K562 (cell line): Measurements from ENCODE around the gene CBLL1. TPM values are rescaled to one million over a fixed set of nuclear protein-coding genes. Genes with fewer than 3 reads are reported as not detected.

ENCODE experiments used
- CBFA2T3 ChIP-seq: fragments of 450-650 bp; IDR thresholded peaks from 2 replicates; pipeline ENCODE4 v1.6.1; 2017
- CHD4 ChIP-seq: fragments of 200-600 bp; sonication (generic); IDR thresholded peaks from 3 replicates; pipeline ENCODE4 v1.6.1; 2012; ENCODE audit warnings: low read depth, mild to moderate bottlenecking, mixed read lengths, low read length, inconsistent platforms; ENCODE audit not compliant: insufficient read depth, insufficient replicate concordance, poor library complexity, severe bottlenecking
- ELF2 ChIP-seq: fragments of 250-450 bp; sonication (Bioruptor Pico); IDR thresholded peaks from 2 replicates; pipeline ENCODE4 v1.5.0; 2021; ENCODE audit warnings: mild to moderate bottlenecking
- HDAC8 ChIP-seq: fragments of 450-650 bp; IDR thresholded peaks from 2 replicates; pipeline ENCODE4 v1.6.1; 2016; ENCODE audit warnings: mild to moderate bottlenecking, missing genetic modification characterization, moderate library complexity, missing compliant biosample characterization
- HEY1 ChIP-seq: fragments of 250-450 bp; sonication (Bioruptor Pico); IDR thresholded peaks from 2 replicates; pipeline ENCODE4 v1.5.0; 2020; ENCODE audit warnings: mild to moderate bottlenecking, moderate library complexity, borderline replicate concordance
- KLF1 ChIP-seq: fragments of 450-650 bp; IDR thresholded peaks from 2 replicates; pipeline ENCODE4 v1.6.1; 2016; ENCODE audit warnings: missing genetic modification characterization, missing compliant biosample characterization
- POLR3A ChIP-seq: IDR thresholded peaks from 2 replicates; pipeline ENCODE4 v1.6.1; 2011; ENCODE audit warnings: borderline replicate concordance, mild to moderate bottlenecking, moderate library complexity; ENCODE audit not compliant: insufficient read length, insufficient read depth; ENCODE audit errors: extremely low read depth
- PRMT5 ChIP-seq: sonication (generic); formaldehyde crosslinking; IDR thresholded peaks from 2 replicates; pipeline ENCODE4 v1.5.0; 2020; ENCODE audit warnings: missing genetic modification reagents
- RFX1 ChIP-seq: fragments of 450-650 bp; IDR thresholded peaks from 2 replicates; pipeline ENCODE4 v1.6.1; 2016; ENCODE audit warnings: mild to moderate bottlenecking, moderate library complexity
- ZFP30 ChIP-seq: fragments of 250-450 bp; sonication (Bioruptor Pico); IDR thresholded peaks from 2 replicates; pipeline ENCODE4 v1.8.0; 2022; ENCODE audit warnings: moderate library complexity, mild to moderate bottlenecking, inconsistent platforms, borderline replicate concordance
- ZFX ChIP-seq: sonication (generic); formaldehyde crosslinking; IDR thresholded peaks from 2 replicates; pipeline ENCODE4 v1.8.0; 2022; ENCODE audit warnings: mild to moderate bottlenecking, missing genetic modification reagents, moderate library complexity
- ZNF239 ChIP-seq: fragments of 250-450 bp; sonication (Bioruptor Pico); IDR thresholded peaks from 2 replicates; pipeline ENCODE4 v1.4.0; 2020; ENCODE audit warnings: mild to moderate bottlenecking
- ZNF57 ChIP-seq: fragments of 450-650 bp; formaldehyde crosslinking; IDR thresholded peaks from 2 replicates; pipeline ENCODE4 v1.4.0; 2020; ENCODE audit warnings: mild to moderate bottlenecking, moderate library complexity
- polyA plus RNA-seq, 8 experiments: library from polyadenylated mRNA; depleted of rRNA in 4 of 8; stranded (reverse) in 5 of 8; unstranded in 3 of 8; fragments of >200 nt; fragmentation: Nextera tagmentation in 2 of 8; fragmentation: Illumina TruSeq in 1 of 8; extraction: Ambion mirVana in 2 of 8; extraction: Trizol in 1 of 8; gene quantifications; 2 replicates each; pipeline versions ENCODE4 v1.2.1 to v1.2.3, GENCODE V29; 2011 to 2014; ENCODE audit warnings: inconsistent platforms in 1 of 8, missing spikeins in 1 of 8
- total RNA-seq, 7 experiments: library from RNA; depleted of rRNA in 6 of 7; stranded (reverse); fragments of >200 nt in 6 of 7; fragmentation: Illumina TruSeq in 2 of 7; extraction: Trizol in 2 of 7; gene quantifications; 2 replicates each; pipeline versions ENCODE4 v1.2.1 to v1.2.3, GENCODE V29; 2011 to 2021; ENCODE audit warnings: low replicate concordance in 1 of 7
- TF ChIP-seq, protein P1 (sequence below): IDR thresholded peaks from 2 replicates; pipeline ENCODE4 v1.6.1; 2011; ENCODE audit warnings: borderline replicate concordance, low read depth, mild to moderate bottlenecking, moderate library complexity, low read length; ENCODE audit not compliant: insufficient read depth, poor library complexity, severe bottlenecking

Gene CBLL1
- total and polyA plus RNA-seq, 9 of the 15 experiments (the other 6 are each of a cell fraction or from before 2014, with no cell fraction given) = 14.7 to 67.9 (median 35.4) TPM

DNA sequence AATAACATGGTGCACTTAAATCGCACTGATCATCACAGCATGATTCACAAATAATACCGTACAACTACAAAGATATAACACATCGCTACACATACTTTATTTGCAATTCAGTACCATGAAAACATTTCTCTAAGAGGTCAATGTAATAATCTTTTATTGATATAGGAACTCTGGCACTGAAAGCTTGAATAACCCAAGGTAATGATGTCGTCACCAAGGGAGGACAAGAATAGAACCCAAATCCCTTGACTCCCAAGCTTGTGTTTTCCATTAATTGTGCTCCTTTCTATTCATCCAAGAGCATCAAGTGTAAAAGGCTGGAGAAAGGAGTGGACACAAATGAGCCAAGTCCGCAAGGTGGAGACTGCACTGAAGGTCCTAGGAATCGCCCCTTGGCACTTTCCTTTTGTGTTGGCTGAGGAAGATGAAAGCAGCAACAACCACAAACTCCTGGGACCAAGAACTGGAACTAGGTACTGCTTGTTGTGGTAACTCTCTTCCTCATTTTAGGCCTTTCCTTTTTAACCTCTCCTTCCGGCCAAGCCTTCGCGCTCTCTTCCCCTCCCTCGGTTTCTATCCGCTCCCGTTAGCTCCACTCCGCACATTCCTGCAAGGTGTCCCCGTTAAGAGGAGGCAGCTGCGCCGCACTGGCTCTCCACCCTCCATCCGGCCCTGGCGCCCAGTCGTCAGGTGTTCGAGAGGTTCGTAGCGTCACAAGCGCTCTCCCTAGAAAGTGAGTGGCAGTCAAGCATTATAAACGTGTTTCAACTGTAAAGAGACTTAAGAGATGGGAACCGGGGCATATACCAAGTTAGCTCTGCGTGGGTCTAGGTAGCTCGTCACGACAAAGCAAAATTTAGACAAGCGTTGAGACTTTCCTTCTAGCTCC is 1.0 kb upstream of the CBLL1 start (continued):
- TF ChIP-seq ZNF239 (CRISPR knock-in tag) (no peak), KLF1 (no peak), ZFX (CRISPR knock-in tag) (no peak; the same call in 1 of the 2 replicates), CBFA2T3 (no peak), CHD4 (no peak), ZFP30 (CRISPR knock-in tag) (no peak), ZNF57 (CRISPR knock-in tag) (no peak), HEY1 (CRISPR knock-in tag) (no peak), HDAC8 (no peak), PRMT5 (no peak), RFX1 (no peak), POLR3A (no peak), ELF2 (CRISPR knock-in tag) (no peak)
- TF ChIP-seq, protein P1, sequence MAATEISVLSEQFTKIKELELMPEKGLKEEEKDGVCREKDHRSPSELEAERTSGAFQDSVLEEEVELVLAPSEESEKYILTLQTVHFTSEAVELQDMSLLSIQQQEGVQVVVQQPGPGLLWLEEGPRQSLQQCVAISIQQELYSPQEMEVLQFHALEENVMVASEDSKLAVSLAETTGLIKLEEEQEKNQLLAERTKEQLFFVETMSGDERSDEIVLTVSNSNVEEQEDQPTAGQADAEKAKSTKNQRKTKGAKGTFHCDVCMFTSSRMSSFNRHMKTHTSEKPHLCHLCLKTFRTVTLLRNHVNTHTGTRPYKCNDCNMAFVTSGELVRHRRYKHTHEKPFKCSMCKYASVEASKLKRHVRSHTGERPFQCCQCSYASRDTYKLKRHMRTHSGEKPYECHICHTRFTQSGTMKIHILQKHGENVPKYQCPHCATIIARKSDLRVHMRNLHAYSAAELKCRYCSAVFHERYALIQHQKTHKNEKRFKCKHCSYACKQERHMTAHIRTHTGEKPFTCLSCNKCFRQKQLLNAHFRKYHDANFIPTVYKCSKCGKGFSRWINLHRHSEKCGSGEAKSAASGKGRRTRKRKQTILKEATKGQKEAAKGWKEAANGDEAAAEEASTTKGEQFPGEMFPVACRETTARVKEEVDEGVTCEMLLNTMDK = no peak
